Ovary (tissue), 9 donors: ENCODE results near the gene PRODH2. TPM values are rescaled to one million over a fixed set of nuclear protein-coding genes. Genes with fewer than 3 reads are reported as not detected.

ENCODE experiments used
- DNase-seq, 5 donors: peaks; one replicate each; pipeline ENCODE4 v3.0.0-alpha.2; 2019 to 2020
- H3K27ac ChIP-seq, 2 donors: fragments of 200-600 bp; one replicate each; pipeline versions ENCODE4 v1.5.1 to v1.8.0; 2019 to 2022
- H3K27me3 ChIP-seq: fragments of 200-600 bp; one replicate; pipeline ENCODE4 v1.8.0; 2022
- H3K36me3 ChIP-seq: fragments of 200-600 bp; sonication (generic); one replicate; pipeline ENCODE4 v1.5.1; 2019
- H3K4me1 ChIP-seq: one replicate; pipeline ENCODE4 v1.8.1; 2013; ENCODE audit warnings: mild to moderate bottlenecking, moderate library complexity; ENCODE audit not compliant: insufficient read depth
- H3K4me3 ChIP-seq: fragments of 200-600 bp; sonication (generic); one replicate; pipeline ENCODE4 v1.5.1; 2017
- H3K9me3 ChIP-seq, 2 donors: fragments of 200-600 bp in 1 of 2; sonication (generic) in 1 of 2; one replicate each; pipeline versions ENCODE4 v1.5.1 to v1.8.1; 2013 to 2019; ENCODE audit warnings: mild to moderate bottlenecking in 1 of 2, moderate library complexity in 1 of 2
- CTCF ChIP-seq, 3 donors: fragments of 450-650 bp in 2 of 3; fragments of 200-600 bp in 1 of 3; IDR thresholded peaks; one replicate each; pipeline versions ENCODE4 v1.5.1 to v1.8.0; 2016 to 2022; ENCODE audit warnings: antibody characterized with exemption in 3 of 3, mild to moderate bottlenecking in 1 of 3
- EP300 ChIP-seq: sonication (generic); formaldehyde crosslinking; IDR thresholded peaks from one replicate; pipeline ENCODE4 v1.6.1; 2017; ENCODE audit warnings: antibody characterized with exemption
- POLR2A ChIP-seq: fragments of 450-650 bp; IDR thresholded peaks from one replicate; pipeline ENCODE4 v1.6.1; 2017; ENCODE audit warnings: antibody characterized with exemption, mild to moderate bottlenecking, moderate library complexity
- WGBS, 3 donors: extraction: QIAGEN DNeasy Blood & Tissue Kit in 1 of 3; methylation state at CpG; one replicate each; pipeline versions ENCODE4 v1.1.5 to v1.1.7; 2013 to 2017; 5-methylcytosine and 5-hydroxymethylcytosine counted together
- intact Hi-C, 4 donors: fragments of 100-400 bp; cut with DNase I; formaldehyde crosslinking; loops; one replicate each; pipeline versions ENCODE4 v1.11.0 to v1.15.1; 2022 to 2023
- polyA plus RNA-seq, 2 donors: library from polyadenylated mRNA; stranded (reverse); fragments of 200-250 nt in 1 of 2; fragments of 350-450 nt in 1 of 2; fragmentation: Illumina TruSeq in 1 of 2; extraction: RNeasy Lipid Tissue Mini Kit (QIAGEN cat#74804) in 1 of 2; gene quantifications; one replicate each; pipeline ENCODE4 v1.2.3, GENCODE V29; 2013 to 2014
- total RNA-seq, 7 donors: library from RNA; depleted of rRNA in 2 of 7; stranded (reverse); fragments of >200 nt in 2 of 7; fragmentation: NEBNext Ultra II Directional in 3 of 7; extraction: Animal tissue kit (Norgen Biotek cat#: 25700) in 3 of 7; gene quantifications; one replicate each; pipeline versions ENCODE4 v1.1.0 to v1.2.4, GENCODE V29; 2016 to 2023
- donor health status: DM: no; HTN: no; CAD: no; lungs with moderate emphysema.
- donor health status: DM: no; HTN: no; CAD: no.
- donor health status: Bipolar disorder and iron deficiency.
- donor health status: DM: yes; HTN: yes; CAD: no.
- donor health status: DM: no; HTN: no; CAD: no.
- donor health status: DM: yes; HTN: yes; CAD: no.

PRODH2 gene
- total and polyA plus RNA-seq, 9 donors: 0.41 TPM; not detected in 8

- Histone ChIP-seq H3K4me1 (peaks cover 3% of the 10 kb centered on the region), H3K4me3 (no peak overlapping the region), H3K27ac (no peak overlapping the region), H3K27me3 (no peaks in the 10 kb centered on the region), H3K9me3 (no peaks in the 10 kb centered on the region), H3K36me3 (no peaks in the 10 kb centered on the region)
- WGBS, 3 donors: 88 to 95% (median 93%) methylated on average over 16 of the region's 16 CpGs
- TF ChIP-seq CTCF (IDR thresholded peaks at IDR 0.05) (no peak), POLR2A (no peak), EP300 (no peak)
- DNase-seq: no peak
- intact Hi-C loops: loop anchor here in 1 of 4 donors (10.0 kb wide), 1 partner anchor 145 kb away; no protein-coding TSS in a partner anchor
Measured at GRCh38 chr19:35780058-35780457, 32.6 kb downstream of the PRODH2 start.

GRCh38 chr19:35779033-35779432 is 33.6 kb downstream of the PRODH2 start:
- H3K36me3 ChIP-seq: no peaks in the 10 kb centered on the region
- intact Hi-C loops: loop anchor here in 1 of 4 donors (5.0 kb wide), 1 partner anchor 153 kb away; no protein-coding TSS in a partner anchor

GRCh38 chr19:35777961-35778360 is 34.7 kb downstream of the PRODH2 start:
- WGBS, 3 donors: 86 to 91% (median 86%) methylated on average over 7 of the region's 7 CpGs
- no peak overlapping the region for H3K27ac ChIP-seq
- TF ChIP-seq POLR2A: no peak
- TF ChIP-seq EP300: no peak
- no peak for TF ChIP-seq CTCF (IDR thresholded peaks at IDR 0.05)
- H3K4me1 ChIP-seq: peaks cover 7% of the 10 kb centered on the region
- H3K27me3 ChIP-seq: no peaks in the 10 kb centered on the region
- intact Hi-C loops: loop anchor here in 1 of 4 donors (5.0 kb wide), 1 partner anchor 154 kb away; no protein-coding TSS in a partner anchor
- H3K36me3 ChIP-seq: no peaks in the 10 kb centered on the region
- H3K4me3 ChIP-seq: no peak overlapping the region
- no peak for DNase-seq
- H3K9me3 ChIP-seq: no peaks in the 10 kb centered on the region

More at GRCh38 chr19:35779033-35779432, 33.6 kb downstream of the PRODH2 start:
- no peak for TF ChIP-seq CTCF (IDR thresholded peaks at IDR 0.05)
- TF ChIP-seq EP300: no peak
- TF ChIP-seq POLR2A: no peak
- peaks cover 7% of the 10 kb centered on the region for H3K4me1 ChIP-seq
- H3K9me3 ChIP-seq: no peaks in the 10 kb centered on the region
- 87 to 89% (median 88%) methylated on average over 8 of the region's 8 CpGs for WGBS, 3 donors
- H3K4me3 ChIP-seq: no peak overlapping the region
- DNase-seq: no peak
- no peak overlapping the region for H3K27ac ChIP-seq
- H3K27me3 ChIP-seq: no peaks in the 10 kb centered on the region

GRCh38 chr19:35777086-35777841 is 35.4 kb downstream of the PRODH2 start:
- TF ChIP-seq CTCF (IDR thresholded peaks at IDR 0.05) (no peak), POLR2A (no peak), EP300 (no peak)
- H3K4me3 ChIP-seq: no peak overlapping the region
- 61 to 69% (median 66%) methylated on average over 19 of the region's 19 CpGs for WGBS, 3 donors
- intact Hi-C loops: loop anchor here in 1 of 4 donors (5.0 kb wide), 1 partner anchor 155 kb away; no protein-coding TSS in a partner anchor
- no peaks in the 10 kb centered on the region for H3K36me3 ChIP-seq
- no peaks in the 10 kb centered on the region for H3K9me3 ChIP-seq
- H3K4me1 ChIP-seq: peaks cover 7% of the 10 kb centered on the region
- H3K27me3 ChIP-seq: no peaks in the 10 kb centered on the region
- no peak overlapping the region for H3K27ac ChIP-seq
- DNase-seq: no peak
